Breast epithelium (tissue), 3 donors: ENCODE measurements around the gene PRDM16.

Source experiments
- CTCF ChIP-seq, 3 donors: fragments of 450-650 bp; IDR thresholded peaks; one replicate each; pipeline ENCODE4 v1.5.1; 2016 to 2017; ENCODE audit warnings: antibody characterized with exemption in 3 of 3, mild to moderate bottlenecking in 3 of 3, moderate library complexity in 3 of 3
- POLR2AphosphoS5 ChIP-seq, 3 donors: sonication (generic); formaldehyde crosslinking; IDR thresholded peaks; one replicate each; pipeline ENCODE4 v1.6.1; 2017; ENCODE audit warnings: antibody characterized with exemption in 3 of 3

- TF ChIP-seq CTCF (IDR thresholded peaks at IDR 0.05) = no peak
- no peak for TF ChIP-seq POLR2AphosphoS5 (IDR thresholded peaks at IDR 0.05)
Measured at GRCh38 chr1:3029991-3030662, 38.9 kb upstream of the PRDM16 start.
